Left colon (tissue), 2 donors: Measurements from ENCODE around the gene NMS. TPM values are rescaled to one million over a fixed set of nuclear protein-coding genes. Genes with fewer than 3 reads are reported as not detected.

ENCODE experiments used
- ATAC-seq: fragments of 200-7000 bp; cut with Tn5 transposase; one replicate; pipeline ENCODE4 v1.9.1; 2020; ENCODE audit warnings: mild to moderate bottlenecking, moderate library complexity
- DNase-seq, 2 donors: peaks; one replicate each; pipeline ENCODE4 v3.0.0-alpha.2; 2020
- intact Hi-C, 2 donors: fragments of 100-400 bp; cut with DNase I in 1 of 2; cut with micrococcal nuclease in 1 of 2; formaldehyde crosslinking; loops; one replicate each; pipeline versions ENCODE4 v1.11.2 to v1.14.0; 2022; cut with DNase I, micrococcal nuclease
- total RNA-seq, 2 donors: library from RNA; stranded (reverse); fragmentation: NEBNext Ultra II Directional; extraction: Animal tissue kit (Norgen Biotek cat#: 25700); gene quantifications; one replicate each; pipeline ENCODE4 v1.2.1, GENCODE V29; 2021
- donor health status: DM: no; HTN: no; CAD: no.
- donor health status: DM: yes; HTN: yes; CAD: no.

Gene NMS
- total RNA-seq, 2 donors from 2014 or later = not detected

GRCh38 chr2:100482741-100483140 is 12.5 kb downstream of the NMS start:
- intact Hi-C loops = no loop called here
- ATAC-seq (no peak), DNase-seq (no peak)

- DNase-seq = no peak
- ATAC-seq = no peak
- intact Hi-C loops = no loop called here
Observed at GRCh38 chr2:100483895-100484294, 13.6 kb downstream of the NMS start.

DNA sequence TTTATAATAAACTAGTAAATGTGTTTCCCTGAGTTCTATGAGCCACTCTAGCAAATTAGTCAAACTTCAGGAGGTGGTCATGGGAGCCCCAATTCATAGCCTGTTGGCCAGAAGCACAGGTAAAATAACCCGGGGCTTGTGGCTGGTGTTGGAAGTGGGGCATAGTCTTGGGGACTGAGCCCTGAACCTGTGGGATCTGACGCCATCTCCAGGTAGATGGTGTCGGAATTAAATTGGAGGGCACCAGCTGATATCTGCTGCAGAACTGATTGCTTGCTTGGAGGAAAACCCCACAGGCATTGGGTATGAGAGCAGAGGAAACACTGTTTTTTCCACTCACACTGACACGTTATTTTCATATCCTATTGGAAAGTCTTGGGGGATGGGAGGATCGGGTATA is 14.1 kb downstream of the NMS start:
- ATAC-seq (no peak), DNase-seq (no peak)
- intact Hi-C loops = no loop called here

GRCh38 chr2:100485396-100485795 is 15.1 kb downstream of the NMS start:
- DNase-seq (no peak), ATAC-seq (no peak)
- intact Hi-C loops = no loop called here

DNA sequence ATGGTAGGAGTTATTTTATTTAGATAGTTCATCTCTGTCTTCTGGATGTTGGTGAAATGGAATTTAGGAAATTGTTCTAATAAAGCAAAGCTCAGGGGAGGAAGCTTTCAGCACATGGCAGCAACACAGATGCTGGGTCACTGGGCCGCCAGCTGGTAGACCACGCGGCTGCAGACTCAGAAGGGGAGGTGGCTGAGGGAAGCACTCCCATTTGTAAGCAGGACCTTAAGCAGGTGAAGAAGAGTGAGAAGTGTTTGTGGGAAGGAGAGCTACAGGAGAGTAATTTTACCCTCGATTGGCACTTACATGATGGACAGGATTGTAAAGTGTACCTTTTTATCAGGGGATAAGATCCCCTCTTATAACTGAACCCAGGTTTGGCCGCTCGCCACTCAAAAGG is 24.4 kb downstream of the NMS start:
- DNase-seq (no peak), ATAC-seq (no peak)
- intact Hi-C loops = no loop called here

DNA sequence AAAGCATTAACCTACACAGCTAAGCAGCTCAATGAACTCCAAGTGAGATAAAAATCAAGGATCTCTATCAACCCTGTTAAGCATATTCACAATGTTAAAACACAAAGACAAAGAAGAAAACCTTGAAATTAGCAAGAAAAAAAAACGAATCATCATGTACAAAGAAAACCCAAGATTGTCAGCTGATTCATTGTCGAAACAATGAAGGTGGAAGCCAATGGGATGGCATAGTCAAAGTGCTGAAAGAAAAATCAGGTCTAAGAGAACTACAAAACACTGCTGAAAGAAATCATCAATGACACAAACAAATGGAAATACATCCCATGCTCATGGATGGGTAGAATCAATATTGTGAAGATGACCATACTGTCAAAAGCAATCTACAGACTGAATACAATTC is 32.5 kb downstream of the NMS start:
- no peak for ATAC-seq
- intact Hi-C loops = no loop called here
- DNase-seq = no peak

DNA sequence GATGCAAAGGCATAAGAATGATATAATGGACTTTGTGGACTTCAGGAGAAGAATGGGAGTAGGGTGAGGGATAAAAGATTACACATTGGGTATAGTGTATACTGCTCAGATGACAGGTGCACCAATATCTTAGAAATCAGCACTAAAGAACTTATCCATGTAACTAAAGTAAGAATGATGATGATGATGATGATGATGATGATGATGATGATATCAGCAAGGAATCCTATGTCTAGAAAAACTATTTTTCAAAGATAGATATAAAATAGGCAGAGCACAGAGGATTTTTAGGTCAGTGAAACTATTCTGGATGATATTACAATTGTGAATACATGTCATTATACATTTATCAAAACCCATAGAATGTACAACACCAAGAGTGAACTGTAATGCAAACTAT is 34.3 kb downstream of the NMS start:
- ATAC-seq = no peak
- DNase-seq = no peak
- intact Hi-C loops = no loop called here

GRCh38 chr2:100509066-100509465 is 38.8 kb downstream of the NMS start:
- DNase-seq (no peak), ATAC-seq (no peak)
- intact Hi-C loops = no loop called here

GRCh38 chr2:100513650-100514049 is 43.4 kb downstream of the NMS start:
- DNase-seq (no peak), ATAC-seq (no peak)
- intact Hi-C loops = no loop called here

DNA sequence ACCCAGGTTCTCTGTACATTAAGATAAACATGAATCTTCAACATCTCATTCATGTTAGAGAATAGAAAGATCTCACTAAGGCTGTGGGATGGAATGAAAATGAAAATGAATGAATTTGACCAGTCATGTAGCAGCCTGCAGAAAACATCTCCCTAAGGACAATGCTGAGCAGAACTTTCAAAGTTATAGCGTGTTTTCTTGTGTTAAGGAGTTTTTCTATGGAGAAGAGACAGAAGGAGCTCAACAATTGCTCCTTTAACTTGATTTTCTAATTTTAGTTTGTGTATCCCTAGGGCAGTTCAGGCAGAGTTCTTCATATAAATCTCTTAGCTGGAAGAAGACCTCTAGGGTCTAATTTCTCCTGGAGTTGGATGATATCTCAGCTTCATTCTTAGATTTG is 47.3 kb downstream of the NMS start:
- no peak for DNase-seq
- no peak for ATAC-seq
- intact Hi-C loops = no loop called here

- DNase-seq (no peak), ATAC-seq (no peak)
- intact Hi-C loops = no loop called here
Observed at GRCh38 chr2:100518801-100519200, 48.5 kb downstream of the NMS start.

DNA sequence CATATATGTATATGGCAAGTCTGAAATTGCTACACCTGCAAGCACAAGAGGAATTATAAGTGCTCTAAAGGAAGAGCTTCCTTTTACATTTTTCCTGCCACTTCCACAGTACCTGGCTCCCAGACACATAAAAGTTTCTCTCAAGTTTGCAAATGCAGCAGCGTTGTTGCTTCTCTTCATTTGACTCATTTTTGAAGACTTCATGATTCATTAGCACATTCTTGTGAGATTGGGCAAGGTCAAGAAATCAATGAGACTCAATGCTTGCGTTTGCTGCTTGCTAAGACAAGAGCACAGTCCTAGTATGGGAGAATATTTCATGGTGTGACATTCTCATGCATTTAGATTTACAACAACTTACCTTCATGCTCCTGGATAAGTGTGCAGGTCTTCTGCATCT is 49.9 kb downstream of the NMS start:
- intact Hi-C loops = no loop called here
- no peak for DNase-seq
- ATAC-seq = no peak

DNA sequence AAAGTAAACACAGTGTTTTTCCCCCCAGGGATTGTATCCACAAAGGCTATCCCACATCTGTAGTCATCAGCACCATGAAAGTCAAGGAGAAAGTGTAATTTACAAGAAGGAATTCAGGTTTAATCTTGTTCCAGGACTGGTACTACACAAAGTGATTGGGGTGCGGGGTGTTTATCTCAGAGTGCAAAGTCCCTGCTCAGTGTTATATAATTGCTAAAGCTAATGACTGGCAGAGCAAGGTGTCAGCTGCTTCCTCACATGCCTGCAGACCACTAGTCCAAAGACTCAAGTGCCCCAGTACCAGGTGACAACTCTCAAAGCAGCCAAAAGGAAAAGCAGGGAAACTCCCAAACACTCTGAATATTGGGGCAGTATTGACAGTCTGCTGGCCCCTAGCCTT is 52.1 kb downstream of the NMS start:
- ATAC-seq (peak; percentile 59), DNase-seq (no peak)
- intact Hi-C loops = no loop called here

DNA sequence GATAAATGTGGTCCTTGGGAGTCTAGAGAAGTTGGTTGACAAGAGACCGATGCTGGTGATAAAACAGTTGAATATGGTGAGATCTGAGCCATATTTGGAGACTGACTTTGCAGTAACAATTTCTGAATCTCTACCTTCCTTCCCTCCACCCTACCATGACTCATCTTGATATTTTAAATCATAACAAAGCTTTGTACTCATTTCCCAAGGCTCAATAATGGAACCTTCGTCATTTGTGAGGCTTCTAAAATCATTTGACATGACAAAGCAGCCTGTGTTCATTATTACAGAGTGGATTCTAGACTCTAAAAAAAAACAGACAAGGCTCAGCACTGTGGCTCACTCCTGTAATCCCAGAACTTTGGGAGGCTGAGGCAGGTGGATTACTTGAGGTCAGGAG is 54.0 kb downstream of the NMS start:
- intact Hi-C loops = no loop called here

DNA sequence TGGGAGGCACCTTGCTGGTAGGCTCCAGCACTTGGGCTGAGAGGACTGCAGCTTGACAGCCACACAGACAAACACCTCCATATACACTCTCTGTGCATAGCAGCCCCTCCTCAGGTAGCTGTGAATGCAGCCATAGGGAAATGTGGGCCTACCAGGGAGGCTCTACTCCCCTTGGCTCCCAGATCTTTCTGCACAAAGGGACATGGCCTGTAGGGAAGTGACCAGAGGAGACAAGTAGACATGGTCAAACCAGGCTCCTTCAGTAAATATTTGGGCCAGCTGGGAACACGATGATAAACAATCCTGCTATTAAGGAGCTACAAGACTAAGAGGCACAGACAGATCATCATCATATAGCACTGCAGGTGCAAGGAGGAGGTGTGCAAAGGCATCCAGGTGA is 56.6 kb downstream of the NMS start:
- no peak for ATAC-seq
- no peak for DNase-seq
- intact Hi-C loops = no loop called here

More for the DNA sequence above, 54.0 kb downstream of the NMS start:
- DNase-seq = no peak
- no peak for ATAC-seq

GRCh38 chr2:100527440-100528015 is 57.2 kb downstream of the NMS start:
- no peak for ATAC-seq
- intact Hi-C loops = no loop called here

GRCh38 chr2:100529176-100529575 is 58.9 kb downstream of the NMS start:
- DNase-seq (no peak), ATAC-seq (no peak)
- intact Hi-C loops = no loop called here

More at GRCh38 chr2:100527440-100528015, 57.2 kb downstream of the NMS start:
- DNase-seq = no peak

GRCh38 chr2:100529900-100530299 is 59.6 kb downstream of the NMS start:
- intact Hi-C loops = no loop called here
- DNase-seq = no peak
- no peak for ATAC-seq
